WERI-Rb-1 (cell line): ENCODE data around the gene ITIH5.

Experiments used
- DNase-seq: peaks from one replicate; pipeline ENCODE4 v3.0.0-alpha.2; 2020
- H3K27ac ChIP-seq: fragments of 250-450 bp; sonication (Bioruptor Pico); 2 replicates; pipeline ENCODE4 v1.5.1; 2020; ENCODE audit warnings: mild to moderate bottlenecking, moderate library complexity
- H3K27me3 ChIP-seq: fragments of 250-450 bp; sonication (Bioruptor Pico); 2 replicates; pipeline ENCODE4 v1.5.1; 2021; ENCODE audit warnings: mild to moderate bottlenecking, low read depth, moderate library complexity; ENCODE audit not compliant: insufficient read depth, severe bottlenecking
- H3K36me3 ChIP-seq: fragments of 250-450 bp; sonication (Bioruptor Pico); 2 replicates; pipeline ENCODE4 v1.5.1; 2020; ENCODE audit warnings: mild to moderate bottlenecking, moderate library complexity
- H3K4me3 ChIP-seq: 2 replicates; pipeline ENCODE4 v1.5.1; 2011; ENCODE audit warnings: low read depth, mild to moderate bottlenecking, control low read depth, low read length
- H3K9me3 ChIP-seq: fragments of 250-450 bp; sonication (Bioruptor Pico); 2 replicates; pipeline ENCODE4 v1.5.1; 2021; ENCODE audit warnings: mild to moderate bottlenecking, moderate library complexity; ENCODE audit not compliant: severe bottlenecking
- CTCF ChIP-seq: IDR thresholded peaks from 2 replicates; pipeline ENCODE4 v1.5.1; 2011; ENCODE audit warnings: low read depth, mild to moderate bottlenecking, control low read depth, inconsistent platforms, low read length

ITIH5 gene

GRCh38 chr10:7579681-7580080 is 87.1 kb downstream of the ITIH5 start:
- Histone ChIP-seq H3K4me3 (no peak overlapping the region), H3K36me3 (no peaks in the 10 kb centered on the region), H3K27ac (no peak overlapping the region), H3K27me3 (peaks cover 8% of the 10 kb centered on the region), H3K9me3 (no peaks in the 10 kb centered on the region)
- DNase-seq, result no peak
- no peak for TF ChIP-seq CTCF

- Histone ChIP-seq H3K36me3 (no peaks in the 10 kb centered on the region), H3K27ac (no peak overlapping the region), H3K4me3 (no peak overlapping the region), H3K9me3 (no peaks in the 10 kb centered on the region), H3K27me3 (peaks cover 8% of the 10 kb centered on the region)
- TF ChIP-seq CTCF, result no peak
- no peak for DNase-seq
These were observed 89.2 kb downstream of the ITIH5 start for GRCh38 chr10:7577579-7577978.

GRCh38 chr10:7577176-7577575 is 89.6 kb downstream of the ITIH5 start:
- H3K36me3 ChIP-seq, result no peaks in the 10 kb centered on the region
- no peak for TF ChIP-seq CTCF
- DNase-seq, result no peak
- no peaks in the 10 kb centered on the region for H3K9me3 ChIP-seq
- no peak overlapping the region for H3K27ac ChIP-seq
- peaks cover 8% of the 10 kb centered on the region for H3K27me3 ChIP-seq
- no peak overlapping the region for H3K4me3 ChIP-seq

GRCh38 chr10:7576340-7576739 is 90.4 kb downstream of the ITIH5 start:
- H3K27ac ChIP-seq, result no peak overlapping the region
- H3K9me3 ChIP-seq, result no peaks in the 10 kb centered on the region
- no peaks in the 10 kb centered on the region for H3K36me3 ChIP-seq
- H3K4me3 ChIP-seq, result no peak overlapping the region
- no peak for TF ChIP-seq CTCF
- no peak for DNase-seq
- H3K27me3 ChIP-seq, result peaks cover 6% of the 10 kb centered on the region

GRCh38 chr10:7572391-7572790 is 94.4 kb downstream of the ITIH5 start:
- Histone ChIP-seq H3K36me3 (no peaks in the 10 kb centered on the region), H3K27me3 (no peaks in the 10 kb centered on the region), H3K4me3 (no peak overlapping the region), H3K27ac (no peak overlapping the region), H3K9me3 (no peaks in the 10 kb centered on the region)
- no peak for TF ChIP-seq CTCF
- DNase-seq, result no peak

GRCh38 chr10:7571981-7572380 is 94.8 kb downstream of the ITIH5 start:
- TF ChIP-seq CTCF, result no peak
- Histone ChIP-seq H3K4me3 (no peak overlapping the region), H3K9me3 (no peaks in the 10 kb centered on the region), H3K36me3 (no peaks in the 10 kb centered on the region), H3K27me3 (no peaks in the 10 kb centered on the region), H3K27ac (no peak overlapping the region)
- DNase-seq, result no peak
